Measurements from ENCODE around the gene DCDC1. TPM values are rescaled to one million over a fixed set of nuclear protein-coding genes. Genes with fewer than 3 reads are reported as not detected.

DCDC1 gene
- total RNA-seq, 4 donors from 2014 or later = 0.83 TPM; not detected in 3

GRCh38 chr11:31110830-31111229 lies 258.7 kb downstream of the DCDC1 start:
- Histone ChIP-seq H3K4me1 (no peaks in the 10 kb centered on the region), H3K4me3 (no peak overlapping the region), H3K27ac (no peak overlapping the region), H3K9me3 (no peaks in the 10 kb centered on the region), H3K27me3 (no peaks in the 10 kb centered on the region), H3K36me3 (no peaks in the 10 kb centered on the region)
- DNase-seq = no peak
- TF ChIP-seq POLR2A (IDR thresholded peaks at IDR 0.05) = no peak
- no peak for TF ChIP-seq CTCF (IDR thresholded peaks at IDR 0.05)

GRCh38 chr11:31109446-31109845 lies 260.1 kb downstream of the DCDC1 start:
- H3K27ac ChIP-seq = no peak overlapping the region

GRCh38 chr11:31107649-31108048 lies 261.9 kb downstream of the DCDC1 start:
- no peak overlapping the region for H3K27ac ChIP-seq
- no peaks in the 10 kb centered on the region for H3K4me1 ChIP-seq
- DNase-seq = no peak
- H3K27me3 ChIP-seq = no peaks in the 10 kb centered on the region
- H3K36me3 ChIP-seq = no peaks in the 10 kb centered on the region
- no peak for TF ChIP-seq POLR2A (IDR thresholded peaks at IDR 0.05)
- TF ChIP-seq CTCF (IDR thresholded peaks at IDR 0.05) = no peak
- no peak overlapping the region for H3K4me3 ChIP-seq
- H3K9me3 ChIP-seq = no peaks in the 10 kb centered on the region

More at GRCh38 chr11:31109446-31109845, 260.1 kb downstream of the DCDC1 start:
- TF ChIP-seq CTCF (IDR thresholded peaks at IDR 0.05) (no peak), POLR2A (IDR thresholded peaks at IDR 0.05) (no peak)
- Histone ChIP-seq H3K36me3 (no peaks in the 10 kb centered on the region), H3K27me3 (no peaks in the 10 kb centered on the region), H3K4me3 (no peak overlapping the region), H3K4me1 (no peaks in the 10 kb centered on the region), H3K9me3 (no peaks in the 10 kb centered on the region)
- no peak for DNase-seq

GRCh38 chr11:31106968-31107576 lies 262.5 kb downstream of the DCDC1 start:
- TF ChIP-seq CTCF (IDR thresholded peaks at IDR 0.05) (peak in 5 of 6 experiments; percentile 11 to 51 (median 36)), POLR2A (IDR thresholded peaks at IDR 0.05) (no peak)
- H3K9me3 ChIP-seq = no peaks in the 10 kb centered on the region
- no peaks in the 10 kb centered on the region for H3K36me3 ChIP-seq
- H3K27me3 ChIP-seq = no peaks in the 10 kb centered on the region
- DNase-seq = peak; percentile 18 to 69 (median 50)
- no peaks in the 10 kb centered on the region for H3K4me1 ChIP-seq
- H3K27ac ChIP-seq = no peak overlapping the region
- H3K4me3 ChIP-seq = no peak overlapping the region

- H3K9me3 ChIP-seq = no peaks in the 10 kb centered on the region
- no peaks in the 10 kb centered on the region for H3K27me3 ChIP-seq
- H3K36me3 ChIP-seq = no peaks in the 10 kb centered on the region
- DNase-seq = no peak
- TF ChIP-seq CTCF (IDR thresholded peaks at IDR 0.05) (no peak), POLR2A (IDR thresholded peaks at IDR 0.05) (no peak)
- H3K27ac ChIP-seq = no peak overlapping the region
- no peak overlapping the region for H3K4me3 ChIP-seq
- no peaks in the 10 kb centered on the region for H3K4me1 ChIP-seq
These were observed 263.2 kb downstream of the DCDC1 start for GRCh38 chr11:31106326-31106725.

GRCh38 chr11:31102875-31103274 lies 266.7 kb downstream of the DCDC1 start:
- no peaks in the 10 kb centered on the region for H3K4me1 ChIP-seq
- no peaks in the 10 kb centered on the region for H3K36me3 ChIP-seq
- no peak overlapping the region for H3K4me3 ChIP-seq
- TF ChIP-seq POLR2A (IDR thresholded peaks at IDR 0.05) (no peak), CTCF (IDR thresholded peaks at IDR 0.05) (no peak)
- no peak overlapping the region for H3K27ac ChIP-seq
- no peaks in the 10 kb centered on the region for H3K27me3 ChIP-seq
- DNase-seq = no peak
- no peaks in the 10 kb centered on the region for H3K9me3 ChIP-seq
